NCI-H1092 treated with DMSO at 0.1 percent for 48 hours (cell line): Measurements from ENCODE around the gene BPIFA2.

Experiments used
- DNase-seq: peaks from one replicate; lab custom pipeline; 2025; lab: John Stamatoyannopoulos, UW

BPIFA2 gene

GRCh38 chr20:33199026-33199425 is 31.1 kb downstream of the BPIFA2 start:
- DNase-seq, result no peak

- no peak for DNase-seq
Measured at GRCh38 chr20:33202451-33202850, 34.5 kb downstream of the BPIFA2 start.

- DNase-seq, result no peak
Measured at GRCh38 chr20:33203444-33203843, 35.5 kb downstream of the BPIFA2 start.

GRCh38 chr20:33209789-33210188 is 41.8 kb downstream of the BPIFA2 start:
- DNase-seq, result no peak

GRCh38 chr20:33210371-33210770 is 42.4 kb downstream of the BPIFA2 start:
- DNase-seq, result no peak

- DNase-seq, result peak; percentile 75
Measured at GRCh38 chr20:33211817-33212424, 44.0 kb downstream of the BPIFA2 start.

- no peak for DNase-seq
Measured at GRCh38 chr20:33217052-33217451, 49.1 kb downstream of the BPIFA2 start, which contains the start of gene BPIFA3. BPIFA3 (plus strand) TSS chr20:33217352; CDS start chr20:33217537, 185 bp downstream.

GRCh38 chr20:33224399-33224798 is 56.4 kb downstream of the BPIFA2 start:
- DNase-seq, result no peak

GRCh38 chr20:33229843-33230242 is 61.9 kb downstream of the BPIFA2 start:
- DNase-seq, result no peak
